LNCaP clone FGC (cell line): ENCODE measurements around the gene GMDS.

ENCODE experiments used
- DNase-seq: peaks from one replicate; pipeline ENCODE4 v3.0.0-alpha.2; 2011; ENCODE audit warnings: low read depth
- H3K4me3 ChIP-seq: 2 replicates; pipeline ENCODE4 v1.5.1; 2011; ENCODE audit warnings: mild to moderate bottlenecking, low read depth, low read length, control low read depth
- CTCF ChIP-seq: IDR thresholded peaks from 2 replicates; pipeline ENCODE4 v1.5.1; 2012; ENCODE audit warnings: mild to moderate bottlenecking; ENCODE audit not compliant: control insufficient read depth, insufficient read depth; ENCODE audit errors: extremely low read depth

The GMDS gene

DNA sequence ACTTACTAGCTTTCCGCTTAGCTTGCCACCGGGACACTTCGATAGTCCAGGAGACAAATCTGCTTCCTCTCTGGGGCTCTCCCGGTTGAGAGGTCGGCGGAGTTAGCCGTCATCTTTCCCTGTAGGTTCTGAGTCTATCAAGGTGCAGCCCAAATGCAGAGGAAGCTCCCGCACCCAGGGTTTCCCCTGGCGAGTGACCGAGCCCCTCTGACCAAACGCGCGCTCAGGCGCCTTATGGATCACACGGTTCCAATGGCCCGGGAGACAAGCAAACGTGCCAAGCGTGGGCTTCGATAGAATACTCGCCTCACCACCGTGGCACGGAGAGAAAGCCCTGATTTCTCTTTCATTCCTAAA, 651.5 kb downstream of the GMDS start:
- H3K4me3 ChIP-seq: 0 out of 2 replicates have a peak overlapping the region, but pooled peaks have one; percentile 7
- TF ChIP-seq CTCF: no peak
- DNase-seq: no peak

GRCh38 chr6:1593286-1593957, 652.0 kb downstream of the GMDS start:
- H3K4me3 ChIP-seq: 0 out of 2 replicates have a peak overlapping the region, but pooled peaks have one; percentile 7
- DNase-seq: no peak
- no peak for TF ChIP-seq CTCF

DNA sequence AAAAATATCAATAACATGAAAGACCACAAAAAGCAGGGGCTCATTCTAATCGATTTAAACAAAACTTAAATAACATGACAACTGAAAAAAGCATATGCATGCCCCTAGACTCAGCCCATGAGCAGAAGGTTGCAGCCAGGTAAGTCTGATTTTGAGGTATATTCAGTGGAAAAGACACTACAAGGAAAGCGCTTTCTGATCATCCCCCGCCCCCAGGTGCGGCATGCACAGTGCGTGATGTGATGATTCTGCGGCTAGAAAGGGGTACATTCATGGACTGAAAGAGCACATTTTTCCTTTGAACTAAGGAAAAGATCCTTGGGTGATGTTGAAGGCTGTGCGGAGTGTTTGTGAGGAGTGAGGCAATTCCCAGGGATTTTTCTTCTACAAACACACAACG, 652.6 kb downstream of the GMDS start:
- no peak for TF ChIP-seq CTCF

DNA sequence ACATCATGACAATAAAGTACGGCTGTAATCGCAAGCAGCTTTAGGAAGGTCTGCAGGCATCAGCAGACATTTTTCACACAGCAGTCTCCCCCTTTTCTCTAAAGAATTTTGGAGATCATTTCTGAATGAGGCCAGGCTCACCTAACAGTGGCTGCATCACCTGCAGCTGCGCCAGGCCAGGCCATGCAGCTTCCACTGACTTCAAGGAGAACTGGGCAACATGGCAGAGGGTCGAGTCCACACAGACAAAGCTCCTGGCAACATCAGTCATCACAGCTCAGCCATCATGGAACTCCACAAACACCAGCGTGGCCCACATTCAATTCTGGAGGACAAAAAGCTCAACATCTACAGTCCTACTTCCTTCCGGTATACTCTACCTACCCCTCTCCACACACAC, 653.5 kb downstream of the GMDS start:
- H3K4me3 ChIP-seq: no peak overlapping the region
- DNase-seq: no peak
- no peak for TF ChIP-seq CTCF

More for the DNA sequence above, 652.6 kb downstream of the GMDS start:
- H3K4me3 ChIP-seq: no peak overlapping the region
- DNase-seq: no peak

- no peak overlapping the region for H3K4me3 ChIP-seq
- no peak for DNase-seq
- no peak for TF ChIP-seq CTCF
These were observed 654.2 kb downstream of the GMDS start for GRCh38 chr6:1591243-1591642.

- H3K4me3 ChIP-seq: no peak overlapping the region
- DNase-seq: no peak
- TF ChIP-seq CTCF: no peak
These were observed 654.8 kb downstream of the GMDS start for GRCh38 chr6:1590580-1590979.

DNA sequence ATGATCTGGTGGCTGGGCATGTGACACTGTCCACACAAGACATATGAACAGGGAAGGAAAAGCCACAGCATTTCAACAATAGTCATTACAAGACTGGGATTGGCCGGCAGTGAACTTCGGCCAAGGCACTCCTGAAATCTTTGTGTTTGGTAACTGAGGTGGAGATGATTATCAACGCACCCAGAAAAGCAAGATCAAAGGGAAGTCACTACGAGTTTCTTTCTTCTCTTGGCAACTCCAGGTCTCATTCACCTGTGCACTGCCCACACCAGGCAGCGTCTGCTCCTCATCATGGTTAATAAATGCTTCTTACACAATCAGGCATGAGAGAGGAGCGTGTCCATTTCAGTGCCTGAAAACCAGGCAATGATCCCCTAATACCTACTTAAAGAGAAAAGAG, 656.2 kb downstream of the GMDS start:
- no peak for DNase-seq
- H3K4me3 ChIP-seq: no peak overlapping the region
- no peak for TF ChIP-seq CTCF
